PC-3 (cell line): ENCODE results near the gene NAPSA. TPM values are rescaled to one million over a fixed set of nuclear protein-coding genes. Genes with fewer than 3 reads are reported as not detected.

ENCODE experiments used
- ATAC-seq: fragments of 200-7000 bp; cut with Tn5 transposase; 2 replicates; pipeline ENCODE4 v1.9.1; 2020; ENCODE audit warnings: mild to moderate bottlenecking, moderate library complexity
- BruUV-seq: library from RNA; stranded (reverse); fragments of 400-500 nt; replicated peaks from 2 replicates; lab custom pipeline; 2021; lab: Mats Ljungman, UMichigan
- CTCF ChIA-PET: fragments of 300-600 bp; sonication (Branson Sonifier 250); formaldehyde crosslinking; loops from one replicate; lab custom pipeline; 2022; ENCODE audit warnings: antibody characterized with exemption; lab: Charles Lee
- POLR2A ChIA-PET: fragments of 300-600 bp; sonication (Branson Sonifier 250); formaldehyde crosslinking; loops from one replicate; lab custom pipeline; 2022; ENCODE audit warnings: antibody characterized with exemption; ENCODE audit not compliant: unreplicated experiment; lab: Charles Lee
- DNase-seq: peaks from one replicate; pipeline ENCODE4 v3.0.0-alpha.2; 2015
- H2AFZ ChIP-seq: fragments of 300-600 bp; sonication (generic); 2 replicates; pipeline ENCODE4 v1.6.0; 2016; ENCODE audit warnings: antibody characterized with exemption, low read length
- H3F3A ChIP-seq: fragments of 300-600 bp; sonication (generic); one replicate; pipeline ENCODE4 v1.6.0; 2017; ENCODE audit warnings: antibody characterized with exemption, low read length, control low read depth, mild to moderate bottlenecking; ENCODE audit not compliant: unreplicated experiment
- H3K27ac ChIP-seq: fragments of 300-600 bp; sonication (generic); 2 replicates; pipeline ENCODE4 v1.5.1; 2016; ENCODE audit warnings: mild to moderate bottlenecking, low read length
- H3K27me3 ChIP-seq: fragments of 300-600 bp; sonication (generic); 2 replicates; pipeline ENCODE4 v1.6.1; 2016; ENCODE audit warnings: low read length, mixed read lengths
- H3K36me3 ChIP-seq: fragments of 300-600 bp; sonication (generic); 2 replicates; pipeline ENCODE4 v1.6.1; 2016; ENCODE audit warnings: low read depth, mixed run types, low read length, mixed read lengths
- H3K4me1 ChIP-seq: fragments of 300-600 bp; sonication (generic); 2 replicates; pipeline ENCODE4 v1.5.1; 2016; ENCODE audit warnings: low read length; ENCODE audit not compliant: insufficient read depth
- H3K4me2 ChIP-seq: fragments of 300-600 bp; sonication (generic); 2 replicates; pipeline ENCODE4 v1.6.0; 2016; ENCODE audit warnings: low read length
- H3K4me3 ChIP-seq: fragments of 300-600 bp; sonication (generic); 2 replicates; pipeline ENCODE4 v1.5.1; 2016; ENCODE audit warnings: mild to moderate bottlenecking, low read length, mixed read lengths
- H3K79me2 ChIP-seq: fragments of 300-600 bp; sonication (generic); 2 replicates; pipeline ENCODE4 v1.6.1; 2017; ENCODE audit warnings: low read length, mixed read lengths
- H3K9ac ChIP-seq: fragments of 300-600 bp; sonication (generic); 2 replicates; pipeline ENCODE4 v1.6.0; 2016; ENCODE audit warnings: mild to moderate bottlenecking, low read length
- H3K9me2 ChIP-seq: fragments of 300-600 bp; sonication (generic); replicated peaks from 2 replicates; pipeline ENCODE4 v1.6.1; 2016; ENCODE audit warnings: mixed run types, low read length, mixed read lengths
- H3K9me3 ChIP-seq: fragments of 300-600 bp; sonication (generic); 2 replicates; pipeline ENCODE4 v1.6.1; 2016; ENCODE audit warnings: low read length, mixed read lengths
- H4K20me1 ChIP-seq: fragments of 300-600 bp; sonication (generic); 2 replicates; pipeline ENCODE4 v1.6.1; 2016; ENCODE audit warnings: low read length, mixed read lengths
- CTCF ChIP-seq: fragments of 300-600 bp; sonication (generic); conservative IDR thresholded peaks from 2 replicates; pipeline ENCODE4 v1.5.1; 2017; ENCODE audit warnings: antibody characterized with exemption, low read depth, mild to moderate bottlenecking, low read length
- EZH2 ChIP-seq: fragments of 300-600 bp; sonication (generic); IDR thresholded peaks from one replicate; pipeline ENCODE4 v1.6.1; 2017; ENCODE audit warnings: antibody characterized with exemption, mild to moderate bottlenecking, low read length; ENCODE audit not compliant: unreplicated experiment
- EZH2phosphoT487 ChIP-seq: fragments of 300-600 bp; sonication (generic); IDR thresholded peaks from 2 replicates; pipeline ENCODE4 v1.6.1; 2018; ENCODE audit warnings: mild to moderate bottlenecking, antibody characterized with exemption, low read length, borderline replicate concordance
- intact Hi-C: fragments of 100-400 bp; cut with micrococcal nuclease; formaldehyde crosslinking; loops from 2 replicates; pipeline ENCODE4 v1.9.0; 2023
- total RNA-seq: library from RNA; depleted of rRNA; stranded (reverse); fragments of >200 nt; gene quantifications from 2 replicates; pipeline ENCODE4 v1.2.3, GENCODE V29; 2014

NAPSA gene
- total RNA-seq, 1 experiment from 2014 or later: 3.0 TPM

DNA sequence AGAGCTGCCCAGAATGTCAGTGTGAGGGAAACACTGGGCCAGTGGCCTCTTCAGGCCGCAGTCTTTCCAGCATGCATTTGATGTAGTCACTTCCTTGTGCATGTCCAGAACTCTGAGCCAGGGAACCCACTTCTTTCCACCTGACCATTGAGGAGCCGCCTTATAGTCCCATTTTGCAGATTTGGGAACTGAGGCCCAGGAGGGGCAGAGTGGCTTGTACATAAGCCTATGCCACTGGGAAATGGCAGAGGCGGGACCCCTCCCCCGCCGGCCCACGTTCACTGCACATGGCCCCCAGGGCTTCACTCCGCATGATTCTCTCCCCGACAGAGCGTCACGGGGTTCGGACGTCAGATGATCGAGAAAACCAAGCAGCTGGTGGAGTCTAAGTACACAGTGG is 47.7 kb upstream of the NAPSA start:
- Histone ChIP-seq H4K20me1 (no peaks in the 10 kb centered on the region), H3K9me2 (no peaks in the 10 kb centered on the region), H3K9me3 (no peaks in the 10 kb centered on the region), H3F3A (no peaks in the 10 kb centered on the region), H3K27me3 (0 out of 2 replicates have a peak, but pooled peaks cover 3% of the 10 kb centered on the region), H3K4me3 (no peak overlapping the region), H3K36me3 (peaks cover 31% of the 10 kb centered on the region), H3K4me2 (no peak overlapping the region), H3K27ac (no peak overlapping the region), H3K4me1 (no peaks in the 10 kb centered on the region; the same call in 1 of the 2 replicates), H2AFZ (no peak overlapping the region), H3K79me2 (no peaks in the 10 kb centered on the region), H3K9ac (no peak overlapping the region)
- BruUV-seq: no TSS peak
- ChIA-PET CTCF (no interaction called here), POLR2A (no interaction called here)
- intact Hi-C loops: no loop called here
- DNase-seq: no peak
- ATAC-seq: no peak
- no peak for TF ChIP-seq EZH2
- TF ChIP-seq CTCF: no peak
- TF ChIP-seq EZH2phosphoT487: no peak

- no peak for TF ChIP-seq EZH2phosphoT487
- Histone ChIP-seq H3K79me2 (no peaks in the 10 kb centered on the region), H3F3A (no peaks in the 10 kb centered on the region), H3K36me3 (peaks cover 31% of the 10 kb centered on the region), H3K9me2 (no peaks in the 10 kb centered on the region), H4K20me1 (no peaks in the 10 kb centered on the region), H3K27me3 (no peaks in the 10 kb centered on the region), H3K9ac (no peak overlapping the region), H3K4me3 (no peak overlapping the region), H3K4me2 (no peak overlapping the region), H3K9me3 (no peaks in the 10 kb centered on the region), H2AFZ (no peak overlapping the region), H3K27ac (no peak overlapping the region), H3K4me1 (no peaks in the 10 kb centered on the region; the same call in 1 of the 2 replicates)
- ATAC-seq (no peak), DNase-seq (no peak)
- CTCF ChIA-PET: no interaction called here
- intact Hi-C loops: no loop called here
- POLR2A ChIA-PET: no interaction called here
- BruUV-seq: no TSS peak
Observed at GRCh38 chr19:50412419-50412818, 47.0 kb upstream of the NAPSA start.

DNA sequence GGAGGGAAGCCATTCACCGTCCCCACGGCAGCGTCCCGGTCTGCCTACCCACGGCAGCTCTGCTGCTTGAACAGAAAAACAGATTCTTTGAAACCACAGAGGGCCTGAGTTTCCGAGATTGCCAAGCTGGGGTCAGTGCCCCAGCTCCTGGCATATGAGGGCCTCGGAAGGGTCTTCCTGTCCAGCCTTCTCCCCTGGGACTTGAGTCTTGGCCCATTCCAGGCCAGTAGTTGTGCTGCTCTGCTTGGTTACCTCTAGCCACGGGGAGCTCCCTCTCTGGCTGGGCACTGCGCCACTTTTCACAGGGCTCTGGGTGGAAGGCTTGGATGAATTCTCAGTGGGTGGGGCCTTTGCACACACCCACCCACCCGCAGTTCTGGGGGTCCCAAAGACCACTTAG is 44.7 kb upstream of the NAPSA start:
- H3K9me2 ChIP-seq: no peaks in the 10 kb centered on the region
- H3K36me3 ChIP-seq: peaks cover 42% of the 10 kb centered on the region
- no peak for TF ChIP-seq EZH2phosphoT487
- TF ChIP-seq EZH2: no peak
- TF ChIP-seq CTCF: no peak
- no peak overlapping the region for H3K4me2 ChIP-seq
- H3K27me3 ChIP-seq: no peaks in the 10 kb centered on the region
- H3K9me3 ChIP-seq: no peaks in the 10 kb centered on the region
- DNase-seq (no peak), ATAC-seq (no peak)
- CTCF ChIA-PET: no interaction called here
- H3K79me2 ChIP-seq: no peaks in the 10 kb centered on the region
- BruUV-seq: no TSS peak
- intact Hi-C loops: no loop called here
- POLR2A ChIA-PET: interaction anchor here (0.6 kb wide), 1 partner anchor 9 kb away, joined by 6 read pairs; the partner anchor contains the start of gene SPIB
- H4K20me1 ChIP-seq: no peaks in the 10 kb centered on the region
- no peak overlapping the region for H3K27ac ChIP-seq
- no peaks in the 10 kb centered on the region for H3F3A ChIP-seq
- H2AFZ ChIP-seq: no peak overlapping the region
- no peak overlapping the region for H3K9ac ChIP-seq
- H3K4me3 ChIP-seq: no peak overlapping the region
- H3K4me1 ChIP-seq: no peaks in the 10 kb centered on the region
